ENCODE data around the gene EXOSC6.
"Not testable (repeated sequence)": the region's sequence is repeated elsewhere in the genome, so short reads cannot be mapped to it uniquely, and the experiment has no call there.

Gene EXOSC6

DNA sequence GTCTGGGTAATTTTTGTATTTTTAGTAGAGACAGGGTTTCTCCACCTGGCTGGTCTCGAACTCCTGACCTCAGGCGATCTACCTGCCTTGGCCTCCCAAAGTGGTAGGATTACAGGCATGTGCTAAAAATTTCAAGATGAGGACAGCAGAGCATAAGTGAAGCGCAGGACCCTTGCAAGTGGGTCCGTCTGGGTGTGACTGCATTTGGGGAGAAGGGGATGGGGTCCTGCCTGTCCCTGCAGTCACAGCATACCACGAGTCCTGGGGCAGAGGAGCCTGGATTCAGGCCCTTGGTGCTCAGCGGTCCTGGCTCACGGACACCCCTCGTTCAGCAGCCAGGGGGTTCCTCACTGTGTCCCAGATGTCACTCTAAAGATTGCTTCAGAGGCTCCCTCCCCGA lies 53.5 kb downstream of the EXOSC6 start:
- not testable (repeated sequence) for DNase-seq (ENCODE audit: low read depth)

DNA sequence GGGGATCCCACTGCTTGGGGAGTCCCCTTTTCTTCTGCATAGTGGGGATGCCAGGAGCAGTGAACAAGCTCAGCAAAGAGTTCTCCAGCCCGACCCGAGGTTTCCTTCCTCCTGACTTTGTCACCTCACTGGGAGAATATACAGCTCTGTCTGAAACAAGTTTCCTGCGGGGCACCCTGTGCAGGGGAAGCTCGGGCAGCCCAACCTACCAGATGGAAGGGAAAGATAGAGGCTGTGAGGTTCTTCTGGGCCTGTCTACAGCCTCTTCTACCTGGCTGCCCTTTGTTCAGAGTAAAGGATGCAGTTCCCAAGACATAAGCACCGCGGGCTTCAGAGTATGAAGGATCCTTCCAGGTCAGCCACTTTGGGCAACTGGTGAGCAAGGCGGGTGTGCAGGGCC lies 54.1 kb downstream of the EXOSC6 start:
- DNase-seq (ENCODE audit: low read depth), result not testable (repeated sequence)
